Caco-2 (cell line): ENCODE results near the gene CCL1. TPM values are rescaled to one million over a fixed set of nuclear protein-coding genes. Genes with fewer than 3 reads are reported as not detected.

ENCODE experiments used
- BruUV-seq: library from RNA; stranded (reverse); fragments of 400-500 nt; replicated peaks from 2 replicates; lab custom pipeline; 2021; lab: Mats Ljungman, UMichigan
- CTCF ChIA-PET: fragments of 300-600 bp; sonication (Branson Sonifier 250); formaldehyde crosslinking; loops from one replicate; lab custom pipeline; 2022; ENCODE audit warnings: antibody characterized with exemption; lab: Charles Lee
- POLR2A ChIA-PET: fragments of 300-600 bp; sonication (Branson Sonifier 250); formaldehyde crosslinking; loops from one replicate; lab custom pipeline; 2022; ENCODE audit warnings: antibody characterized with exemption; lab: Charles Lee
- DNase-seq, 2 experiments: peaks; one replicate each; pipeline versions ENCODE4 v3.0.0 to v3.0.0-alpha.2; 2020 to 2022
- H3K27me3 ChIP-seq: replicated peaks from 2 replicates; pipeline ENCODE4 v1.6.0; 2011; ENCODE audit warnings: low read length; ENCODE audit not compliant: control insufficient read depth, insufficient read depth
- H3K36me3 ChIP-seq: 2 replicates; pipeline ENCODE4 v1.5.1; 2011; ENCODE audit warnings: low read length; ENCODE audit not compliant: control insufficient read depth, insufficient read depth
- H3K4me1 ChIP-seq: fragments of 250-450 bp; sonication (Bioruptor Pico); 2 replicates; pipeline ENCODE4 v1.5.1; 2020; ENCODE audit warnings: mild to moderate bottlenecking
- H3K4me3 ChIP-seq: 2 replicates; pipeline ENCODE4 v1.5.1; 2011; ENCODE audit warnings: low read depth, mild to moderate bottlenecking, control low read depth, low read length
- H3K9me3 ChIP-seq: fragments of 250-450 bp; sonication (Bioruptor Pico); 2 replicates; pipeline ENCODE4 v1.5.1; 2020; ENCODE audit warnings: mild to moderate bottlenecking, moderate library complexity
- H3K27ac Mint-ChIP-seq: one replicate; pipeline ENCODE4 v1.8.0; 2022; ENCODE audit warnings: mixed read lengths; ENCODE audit not compliant: unreplicated experiment
- H3K27me3 Mint-ChIP-seq: one replicate; pipeline ENCODE4 v1.8.0; 2022; ENCODE audit warnings: mixed read lengths; ENCODE audit not compliant: insufficient read depth, unreplicated experiment
- H3K36me3 Mint-ChIP-seq: one replicate; pipeline ENCODE4 v1.8.0; 2022; ENCODE audit warnings: mild to moderate bottlenecking, mixed read lengths; ENCODE audit not compliant: insufficient read depth, unreplicated experiment
- H3K4me1 Mint-ChIP-seq: one replicate; pipeline ENCODE4 v1.8.0; 2022; ENCODE audit warnings: low read depth, mixed read lengths; ENCODE audit not compliant: unreplicated experiment
- H3K4me3 Mint-ChIP-seq: one replicate; pipeline ENCODE4 v1.8.0; 2022; ENCODE audit warnings: mild to moderate bottlenecking, moderate library complexity, mixed read lengths; ENCODE audit not compliant: unreplicated experiment
- H3K9me3 Mint-ChIP-seq: one replicate; pipeline ENCODE4 v1.8.0; 2022; ENCODE audit warnings: mixed read lengths; ENCODE audit not compliant: unreplicated experiment
- CTCF ChIP-seq, 2 experiments: fragments of 200-600 bp in 1 of 2; IDR thresholded peaks; 1 replicate in 1 of 2; 2 replicates in 1 of 2; pipeline versions ENCODE4 v1.5.1 to v1.8.0; 2011 to 2022; ENCODE audit warnings: antibody characterized with exemption in 1 of 2, control low read depth in 1 of 2, inconsistent platforms in 1 of 2, low read depth in 1 of 2, low read length in 1 of 2, mild to moderate bottlenecking in 1 of 2, moderate library complexity in 1 of 2; ENCODE audit not compliant: insufficient read depth in 1 of 2, severe bottlenecking in 1 of 2, unreplicated experiment in 1 of 2
- intact Hi-C: fragments of 100-400 bp; cut with micrococcal nuclease; formaldehyde crosslinking; loops from one replicate; pipeline ENCODE4 v1.10.0; 2022; ENCODE audit not compliant: unreplicated experiment
- total RNA-seq: library from RNA; stranded (reverse); gene quantifications from 2 replicates; pipeline ENCODE4 v1.2.3, GENCODE V29; 2022

Gene CCL1
- total RNA-seq, 1 experiment from 2014 or later, result not detected

GRCh38 chr17:34399725-34400124, 36.7 kb upstream of the CCL1 start:
- no peaks in the 10 kb centered on the region for H3K4me1 Mint-ChIP-seq
- H3K4me1 ChIP-seq, result no peaks in the 10 kb centered on the region
- peaks cover 26% of the 10 kb centered on the region for H3K27me3 Mint-ChIP-seq
- no peak overlapping the region for H3K27ac Mint-ChIP-seq
- intact Hi-C loops, result no loop called here
- no peak overlapping the region for H3K4me3 ChIP-seq
- CTCF ChIA-PET, result no interaction called here
- TF ChIP-seq CTCF (IDR thresholded peaks at IDR 0.05; ENCODE audit: insufficient read depth in 1 of 2, low read depth in 1 of 2, low read length in 1 of 2, severe bottlenecking in 1 of 2, unreplicated experiment in 1 of 2), result no peak
- no peak overlapping the region for H3K4me3 Mint-ChIP-seq
- BruUV-seq, result no TSS peak
- H3K36me3 Mint-ChIP-seq, result no peaks in the 10 kb centered on the region
- no peak for DNase-seq
- no peaks in the 10 kb centered on the region for H3K36me3 ChIP-seq
- POLR2A ChIA-PET, result no interaction called here
- no peaks in the 10 kb centered on the region; the same call in 1 of the 2 replicates for H3K27me3 ChIP-seq
- no peaks in the 10 kb centered on the region for H3K9me3 Mint-ChIP-seq
- no peaks in the 10 kb centered on the region for H3K9me3 ChIP-seq

- Mint-ChIP-seq H3K4me1 (no peaks in the 10 kb centered on the region), H3K9me3 (no peaks in the 10 kb centered on the region), H3K36me3 (no peaks in the 10 kb centered on the region), H3K4me3 (no peak overlapping the region), H3K27ac (no peak overlapping the region), H3K27me3 (peaks cover 31% of the 10 kb centered on the region)
- H3K9me3 ChIP-seq, result no peaks in the 10 kb centered on the region
- no peak for DNase-seq
- H3K4me1 ChIP-seq, result no peaks in the 10 kb centered on the region
- BruUV-seq, result no TSS peak
- CTCF ChIA-PET, result no interaction called here
- no peak overlapping the region for H3K4me3 ChIP-seq
- no peaks in the 10 kb centered on the region; the same call in 1 of the 2 replicates for H3K27me3 ChIP-seq
- intact Hi-C loops, result no loop called here
- no peak for TF ChIP-seq CTCF (IDR thresholded peaks at IDR 0.05; ENCODE audit: insufficient read depth in 1 of 2, low read depth in 1 of 2, low read length in 1 of 2, severe bottlenecking in 1 of 2, unreplicated experiment in 1 of 2)
- POLR2A ChIA-PET, result no interaction called here
- H3K36me3 ChIP-seq, result no peaks in the 10 kb centered on the region
Observed at GRCh38 chr17:34398990-34399389, 36.0 kb upstream of the CCL1 start.

GRCh38 chr17:34397265-34397664, 34.2 kb upstream of the CCL1 start:
- CTCF ChIA-PET, result no interaction called here
- intact Hi-C loops, result no loop called here
- no peak overlapping the region for H3K4me3 Mint-ChIP-seq
- no peaks in the 10 kb centered on the region for H3K36me3 Mint-ChIP-seq
- Histone ChIP-seq H3K4me1 (no peaks in the 10 kb centered on the region), H3K9me3 (no peaks in the 10 kb centered on the region), H3K36me3 (no peaks in the 10 kb centered on the region), H3K27me3 (no peaks in the 10 kb centered on the region), H3K4me3 (no peak overlapping the region)
- H3K9me3 Mint-ChIP-seq, result no peaks in the 10 kb centered on the region
- TF ChIP-seq CTCF (IDR thresholded peaks at IDR 0.05; ENCODE audit: insufficient read depth in 1 of 2, low read depth in 1 of 2, low read length in 1 of 2, severe bottlenecking in 1 of 2, unreplicated experiment in 1 of 2), result no peak
- POLR2A ChIA-PET, result no interaction called here
- BruUV-seq, result no TSS peak
- no peak for DNase-seq
- no peak overlapping the region for H3K27ac Mint-ChIP-seq
- peaks cover 33% of the 10 kb centered on the region for H3K27me3 Mint-ChIP-seq
- no peaks in the 10 kb centered on the region for H3K4me1 Mint-ChIP-seq
